Heart left ventricle (tissue), 13 donors: ENCODE measurements around the gene ZNF107.
A peak's percentile ranks its signal among the peaks of the same experiment; 100 is the strongest.

ENCODE experiments used
- CTCF ChIP-seq, 12 donors: fragments of 200-600 bp; sonication (generic) in 4 of 12; IDR thresholded peaks; one replicate each; pipeline versions ENCODE4 v1.5.0 to v1.8.0; 2018 to 2022; ENCODE audit warnings: antibody characterized with exemption in 12 of 12, mild to moderate bottlenecking in 5 of 12
- POLR2A ChIP-seq, 2 donors: fragments of 450-650 bp; IDR thresholded peaks; one replicate each; pipeline ENCODE4 v1.6.1; 2017; ENCODE audit warnings: antibody characterized with exemption in 2 of 2, mild to moderate bottlenecking in 2 of 2, moderate library complexity in 2 of 2
- donor health status: ischemic (EF 13 %, LVEDD 7.1; RV severe dilation, severe dysfunction).
- donor health status: DM: no; HTN: yes; CAD: no.
- donor health status: DM: no; HTN: no; CAD: no.
- donor health status: ischemic (EF 25% LVEDD 6.9; RV normal size, moderate dysfunction).
- donor health status: ischemic (EF 25% LVEDD 5.7; RV mildly dilated, moderate dysfunction).
- donor health status: ischemic (EF 35%, LVEDD 5.7; RV mildly dilated, moderate dysfunction).
- donor health status: nonischemic (EF 11% LVEDD 7.7; RV severe dilation, severe dysfunction).
- donor health status: DM: yes; HTN: yes; CAD: no.
- donor health status: PGD.
- donor health status: ischemic (EF 29% LVEDD 5.4; RV normal size, mild dysfunction).
- donor health status: nonischemic (EF 23%, LVEDD 6.1; RV moderate dilation, normal function).

DNA sequence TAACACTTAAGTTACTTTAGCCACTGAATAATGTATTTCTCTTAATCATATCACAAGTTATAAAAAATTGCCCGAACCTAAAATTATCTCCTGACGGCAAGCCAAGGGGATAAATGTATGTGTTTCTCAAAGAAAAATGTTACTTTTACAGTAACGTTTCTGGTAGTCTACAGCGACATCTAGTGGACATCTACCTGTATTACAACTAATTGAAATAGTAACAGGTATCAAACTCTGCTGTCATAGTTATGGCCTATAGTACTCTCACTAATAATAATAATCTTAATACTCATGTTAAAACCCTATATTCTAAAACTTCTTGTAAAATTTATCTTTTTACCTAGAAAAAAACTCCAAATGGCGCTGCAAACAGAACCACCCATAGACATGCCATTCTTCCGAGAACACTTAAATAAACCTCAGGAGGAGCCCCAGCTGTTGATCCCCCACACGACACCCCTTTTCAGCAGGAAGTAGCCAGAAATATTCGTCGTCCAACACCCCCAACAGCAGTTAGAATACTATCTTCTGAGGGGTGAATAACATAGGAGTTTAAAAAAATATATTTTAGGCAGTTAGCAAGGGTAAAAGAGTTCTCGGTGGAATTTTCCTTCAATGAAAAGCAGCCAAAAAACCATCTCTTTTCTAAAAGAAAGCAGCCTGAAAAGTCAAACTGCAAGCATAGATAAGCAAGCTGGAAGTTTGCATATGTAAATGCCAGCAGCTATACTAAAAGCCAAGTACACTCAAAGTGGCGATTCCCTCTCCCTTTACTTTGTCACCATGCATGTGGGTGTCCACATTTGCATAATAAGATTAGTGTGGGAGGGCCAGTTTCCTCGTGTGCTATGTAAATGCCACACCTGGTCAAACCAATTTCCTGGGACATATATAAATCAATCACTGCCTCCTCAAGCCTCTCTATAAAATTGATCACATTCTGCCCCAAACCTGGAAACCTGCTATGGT, 40.5 kb upstream of the ZNF107 start:
- TF ChIP-seq POLR2A (IDR thresholded peaks at IDR 0.05) (no peak), CTCF (IDR thresholded peaks at IDR 0.05) (peak; percentile 67 to 94 (median 86))
